ENCODE measurements around the gene APOBEC3H.
A peak's percentile ranks its signal among the peaks of the same experiment; 100 is the strongest.

The APOBEC3H gene

GRCh38 chr22:39139933-39140332, 42.9 kb downstream of the APOBEC3H start:
- Histone ChIP-seq H3K4me3 (ENCODE audit: insufficient read depth, low read length, poor library complexity, severe bottlenecking) (no peak overlapping the region), H2AFZ (ENCODE audit: low read depth, low read length, severe bottlenecking) (no peak overlapping the region), H3K79me2 (ENCODE audit: insufficient read depth, low read length) (no peaks in the 10 kb centered on the region), H3K27me3 (ENCODE audit: low read length) (no peaks in the 10 kb centered on the region), H3K27ac (ENCODE audit: low read depth, low read length) (no peak overlapping the region), H3F3A (ENCODE audit: insufficient read depth) (no peaks in the 10 kb centered on the region), H3K9ac (ENCODE audit: low read length) (no peak overlapping the region), H3K9me2 (replicated peaks; ENCODE audit: insufficient read depth, low read length) (no peaks in the 10 kb centered on the region), H3K9me3 (ENCODE audit: insufficient read depth, low read length) (no peaks in the 10 kb centered on the region), H3K36me3 (ENCODE audit: low read length) (no peaks in the 10 kb centered on the region), H4K20me1 (ENCODE audit: low read depth, low read length) (no peaks in the 10 kb centered on the region), H3K4me2 (ENCODE audit: low read depth, low read length, poor library complexity, severe bottlenecking) (no peak overlapping the region)
- TF ChIP-seq CTCF (IDR thresholded peaks at IDR 0.05; ENCODE audit: insufficient read depth, low read length, poor library complexity, severe bottlenecking): no peak
- no peak for TF ChIP-seq EZH2phosphoT487 (conservative IDR thresholded peaks at IDR 0.05; ENCODE audit: low read length)

GRCh38 chr22:39142088-39142680, 45.1 kb downstream of the APOBEC3H start:
- no peaks in the 10 kb centered on the region for H3K36me3 ChIP-seq (ENCODE audit: low read length)
- H3K9me3 ChIP-seq (ENCODE audit: insufficient read depth, low read length): no peaks in the 10 kb centered on the region
- H3K4me2 ChIP-seq (ENCODE audit: low read depth, low read length, poor library complexity, severe bottlenecking): no peak overlapping the region
- no peaks in the 10 kb centered on the region for H3F3A ChIP-seq (ENCODE audit: insufficient read depth)
- no peaks in the 10 kb centered on the region for H3K79me2 ChIP-seq (ENCODE audit: insufficient read depth, low read length)
- H3K27ac ChIP-seq (ENCODE audit: low read depth, low read length): no peak overlapping the region
- TF ChIP-seq EZH2phosphoT487 (conservative IDR thresholded peaks at IDR 0.05; ENCODE audit: low read length): no peak
- TF ChIP-seq CTCF (IDR thresholded peaks at IDR 0.05; ENCODE audit: insufficient read depth, low read length, poor library complexity, severe bottlenecking): no peak
- no peaks in the 10 kb centered on the region for H3K27me3 ChIP-seq (ENCODE audit: low read length)
- no peak overlapping the region for H2AFZ ChIP-seq (ENCODE audit: low read depth, low read length, severe bottlenecking)
- H4K20me1 ChIP-seq (ENCODE audit: low read depth, low read length): no peaks in the 10 kb centered on the region
- H3K4me3 ChIP-seq (ENCODE audit: insufficient read depth, low read length, poor library complexity, severe bottlenecking): no peak overlapping the region
- no peak overlapping the region for H3K9ac ChIP-seq (ENCODE audit: low read length)
- H3K9me2 ChIP-seq (replicated peaks; ENCODE audit: insufficient read depth, low read length): no peaks in the 10 kb centered on the region

GRCh38 chr22:39144101-39144767, 47.2 kb downstream of the APOBEC3H start:
- Histone ChIP-seq H3K9me2 (replicated peaks; ENCODE audit: insufficient read depth, low read length) (no peaks in the 10 kb centered on the region), H3K4me2 (ENCODE audit: low read depth, low read length, poor library complexity, severe bottlenecking) (peak overlapping the region; percentile 75), H3K9ac (ENCODE audit: low read length) (peak overlapping the region; percentile 66), H3K79me2 (ENCODE audit: insufficient read depth, low read length) (no peaks in the 10 kb centered on the region), H3F3A (ENCODE audit: insufficient read depth) (no peaks in the 10 kb centered on the region), H3K36me3 (ENCODE audit: low read length) (no peaks in the 10 kb centered on the region), H3K9me3 (ENCODE audit: insufficient read depth, low read length) (no peaks in the 10 kb centered on the region), H3K27ac (ENCODE audit: low read depth, low read length) (no peak overlapping the region), H3K27me3 (ENCODE audit: low read length) (no peaks in the 10 kb centered on the region), H3K4me3 (ENCODE audit: insufficient read depth, low read length, poor library complexity, severe bottlenecking) (peak overlapping the region; percentile 83), H4K20me1 (ENCODE audit: low read depth, low read length) (no peaks in the 10 kb centered on the region), H2AFZ (ENCODE audit: low read depth, low read length, severe bottlenecking) (no peak overlapping the region)
- TF ChIP-seq EZH2phosphoT487 (conservative IDR thresholded peaks at IDR 0.05; ENCODE audit: low read length) (no peak), CTCF (IDR thresholded peaks at IDR 0.05; ENCODE audit: insufficient read depth, low read length, poor library complexity, severe bottlenecking) (no peak)

Data from SU-DHL-6 (cell line).